ENCODE results near the gene CACNG3.

DNA sequence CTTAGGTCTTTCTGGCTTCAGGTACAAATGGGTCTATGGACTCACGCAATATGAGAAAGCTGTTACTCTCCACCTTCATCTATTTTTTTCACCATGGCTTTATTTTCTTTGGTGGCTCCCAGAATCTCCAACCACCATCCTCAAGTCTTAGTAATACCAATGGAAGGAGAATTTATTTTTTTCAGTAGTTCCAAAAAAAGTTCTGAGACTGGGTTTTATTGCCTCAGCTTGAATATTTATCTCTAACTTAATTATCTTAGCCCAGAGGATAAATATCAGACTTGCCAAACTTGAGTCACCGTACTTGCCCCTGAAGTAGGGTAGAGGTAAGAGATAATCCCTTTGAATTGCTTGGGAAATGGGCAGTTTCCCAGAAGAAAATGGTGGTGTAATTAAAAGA, 23.2 kb upstream of the CACNG3 start:
- TF ChIP-seq, protein P1, sequence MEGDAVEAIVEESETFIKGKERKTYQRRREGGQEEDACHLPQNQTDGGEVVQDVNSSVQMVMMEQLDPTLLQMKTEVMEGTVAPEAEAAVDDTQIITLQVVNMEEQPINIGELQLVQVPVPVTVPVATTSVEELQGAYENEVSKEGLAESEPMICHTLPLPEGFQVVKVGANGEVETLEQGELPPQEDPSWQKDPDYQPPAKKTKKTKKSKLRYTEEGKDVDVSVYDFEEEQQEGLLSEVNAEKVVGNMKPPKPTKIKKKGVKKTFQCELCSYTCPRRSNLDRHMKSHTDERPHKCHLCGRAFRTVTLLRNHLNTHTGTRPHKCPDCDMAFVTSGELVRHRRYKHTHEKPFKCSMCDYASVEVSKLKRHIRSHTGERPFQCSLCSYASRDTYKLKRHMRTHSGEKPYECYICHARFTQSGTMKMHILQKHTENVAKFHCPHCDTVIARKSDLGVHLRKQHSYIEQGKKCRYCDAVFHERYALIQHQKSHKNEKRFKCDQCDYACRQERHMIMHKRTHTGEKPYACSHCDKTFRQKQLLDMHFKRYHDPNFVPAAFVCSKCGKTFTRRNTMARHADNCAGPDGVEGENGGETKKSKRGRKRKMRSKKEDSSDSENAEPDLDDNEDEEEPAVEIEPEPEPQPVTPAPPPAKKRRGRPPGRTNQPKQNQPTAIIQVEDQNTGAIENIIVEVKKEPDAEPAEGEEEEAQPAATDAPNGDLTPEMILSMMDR (IDR thresholded peaks at IDR 0.05), result no peak
- no peak for TF ChIP-seq POLR2A (IDR thresholded peaks at IDR 0.05)

All from heart left ventricle (tissue), 13 donors.